HG03064 (cell line): Measurements from ENCODE around the gene PHF14.

Source experiments
- ATAC-seq: cut with Tn5 transposase; IDR thresholded peaks from one replicate; pipeline ENCODE4 v1.9.1; 2021; ENCODE audit warnings: low read depth; ENCODE audit not compliant: unreplicated experiment

The PHF14 gene

DNA sequence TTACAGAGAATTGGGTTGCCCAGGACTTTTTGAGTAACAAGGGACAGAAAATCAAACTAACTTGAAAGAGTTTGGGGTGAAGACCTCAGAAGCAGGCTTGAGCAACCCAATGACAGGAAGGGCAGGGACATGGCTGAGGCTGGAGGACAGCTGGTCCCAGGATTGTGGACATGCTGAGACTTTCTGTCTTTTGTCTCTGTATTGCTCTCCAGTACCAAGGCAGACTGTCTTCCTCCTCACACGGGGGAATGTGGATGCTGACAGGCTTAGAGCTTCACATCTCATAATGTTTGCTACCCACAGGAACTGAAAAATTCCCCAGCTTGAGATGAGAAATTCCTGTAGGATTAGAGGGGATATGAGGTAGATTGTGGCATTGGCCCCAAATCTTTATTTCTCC lies 229.6 kb downstream of the PHF14 start:
- no peak for ATAC-seq

GRCh38 chr7:11203683-11204082 lies 230.0 kb downstream of the PHF14 start:
- no peak for ATAC-seq

DNA sequence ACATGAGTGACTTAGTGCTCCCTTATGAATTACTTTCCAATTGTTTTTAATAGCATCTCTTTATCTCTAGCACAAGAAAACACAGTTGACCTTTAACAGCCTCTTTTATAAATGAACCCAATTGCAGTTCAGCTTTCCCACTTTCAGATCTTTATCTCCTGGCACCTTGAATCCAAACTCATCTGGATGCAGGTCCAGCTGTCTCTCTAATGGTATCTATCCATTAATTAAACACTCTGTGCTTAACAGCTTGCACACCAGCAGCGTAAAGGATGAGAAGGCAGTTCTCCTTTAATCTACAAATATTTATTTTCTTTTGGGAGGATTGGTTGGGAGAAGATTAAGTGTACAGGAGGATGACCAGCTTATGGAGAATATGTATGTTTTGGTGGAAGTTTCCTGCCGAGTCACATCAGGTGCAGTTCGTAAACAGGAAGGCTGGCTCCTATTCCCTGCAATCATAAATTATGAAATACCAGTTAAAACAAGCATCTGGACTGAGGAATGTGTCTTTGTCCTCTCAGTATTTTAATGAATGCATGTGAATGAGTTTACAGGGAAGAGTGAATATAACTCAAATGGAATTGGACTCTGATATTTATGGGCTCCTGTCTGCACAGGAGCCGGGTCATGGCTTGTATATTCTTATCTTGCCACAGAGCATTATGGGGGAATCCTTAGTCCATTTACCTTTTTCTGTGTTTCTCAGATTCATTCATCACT lies 232.7 kb downstream of the PHF14 start:
- ATAC-seq = no peak

DNA sequence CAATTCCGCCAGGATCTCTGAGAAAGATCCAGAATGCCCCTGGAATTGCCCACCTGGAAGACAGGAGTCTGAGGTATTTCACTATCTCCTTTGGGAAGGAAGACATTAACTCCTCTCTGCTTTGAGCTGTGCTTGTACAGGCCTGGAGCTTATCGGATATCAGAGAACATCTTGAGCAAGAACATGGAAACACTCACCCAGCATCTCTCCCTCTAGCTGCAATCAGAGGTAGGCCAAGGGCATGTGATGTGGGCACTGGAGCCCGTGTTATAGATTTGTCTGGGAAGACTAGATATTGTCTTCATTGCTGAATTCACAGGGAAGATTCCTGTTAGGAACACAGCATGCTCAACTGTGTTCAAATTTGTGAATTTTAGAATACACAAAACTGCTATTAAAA lies 233.9 kb downstream of the PHF14 start:
- no peak for ATAC-seq

DNA sequence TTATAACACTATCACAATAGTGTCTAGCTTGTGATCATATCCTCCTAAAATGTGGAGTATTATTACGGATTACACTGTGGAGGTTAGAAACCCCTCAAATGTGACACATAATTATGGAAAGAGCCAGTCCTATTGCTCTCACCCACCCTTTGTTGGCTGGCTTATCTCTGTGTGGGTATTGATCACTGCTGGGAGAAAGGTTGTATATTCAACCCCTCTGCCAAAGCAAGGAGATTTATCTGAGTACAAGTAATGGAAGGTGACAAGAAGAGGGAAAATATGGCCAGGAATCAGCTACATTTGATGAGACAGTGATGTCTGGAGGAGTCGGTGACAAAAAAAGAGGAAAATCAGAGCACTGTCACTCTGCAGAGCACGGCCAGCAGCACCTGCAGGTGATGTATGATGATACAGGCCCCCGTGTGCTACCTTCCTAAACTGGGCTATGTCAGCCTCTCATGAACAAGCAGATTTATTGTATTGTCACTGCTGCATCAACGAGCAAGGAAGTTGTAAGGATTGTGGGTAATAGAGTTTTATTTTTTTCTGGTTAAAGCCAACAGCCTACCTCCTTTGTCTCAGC lies 235.3 kb downstream of the PHF14 start:
- ATAC-seq = no peak

DNA sequence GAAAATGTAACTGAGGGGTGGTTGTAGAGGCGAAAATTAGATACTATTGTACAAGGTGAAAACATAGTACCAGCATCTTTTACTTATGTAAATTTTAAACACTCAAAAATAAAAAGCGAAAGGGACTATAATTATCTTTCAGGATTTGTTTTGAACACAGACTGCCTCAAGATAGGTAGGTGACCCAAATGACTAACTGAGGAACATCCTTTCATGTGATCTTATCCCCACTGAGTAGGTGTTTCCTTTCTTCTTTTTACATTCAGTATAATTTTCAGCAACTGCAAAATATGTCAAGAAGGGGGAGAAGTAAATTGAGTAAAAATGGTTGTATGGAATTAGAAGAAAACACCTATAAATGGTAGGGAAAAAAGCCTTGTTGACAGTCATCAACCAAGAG lies 236.7 kb downstream of the PHF14 start:
- ATAC-seq = no peak

DNA sequence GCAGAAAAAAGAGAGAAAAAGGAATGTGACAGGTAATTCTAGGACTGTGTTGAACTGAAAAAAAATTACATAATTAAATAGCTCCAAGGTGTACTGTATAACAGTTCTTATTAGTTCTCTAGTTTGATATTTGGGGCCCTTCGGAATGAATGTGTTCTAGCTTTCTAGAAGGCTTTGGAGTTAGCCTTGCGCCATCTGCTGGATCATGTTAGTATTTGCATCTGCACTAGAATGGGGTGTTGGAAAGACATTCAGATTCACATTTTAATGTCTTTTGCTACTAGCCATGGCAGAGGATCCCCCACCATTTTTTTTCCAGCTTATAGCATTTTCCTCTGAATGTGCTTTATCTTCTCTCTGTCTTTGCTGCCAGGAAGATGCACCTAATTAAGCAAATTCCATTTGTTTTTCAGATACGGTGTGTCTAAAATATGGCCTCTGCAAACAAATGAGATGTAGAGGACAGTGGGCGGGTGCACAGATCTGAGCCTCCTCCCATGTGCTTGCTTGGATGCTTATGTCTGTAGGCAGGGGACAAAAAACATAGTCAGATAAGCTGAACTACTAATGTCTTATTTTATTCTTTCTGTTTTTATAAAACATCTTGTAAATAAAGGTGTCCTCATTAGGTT lies 238.5 kb downstream of the PHF14 start:
- ATAC-seq = peak; percentile 84

- ATAC-seq = no peak
These were observed 239.1 kb downstream of the PHF14 start for GRCh38 chr7:11212816-11213215.

DNA sequence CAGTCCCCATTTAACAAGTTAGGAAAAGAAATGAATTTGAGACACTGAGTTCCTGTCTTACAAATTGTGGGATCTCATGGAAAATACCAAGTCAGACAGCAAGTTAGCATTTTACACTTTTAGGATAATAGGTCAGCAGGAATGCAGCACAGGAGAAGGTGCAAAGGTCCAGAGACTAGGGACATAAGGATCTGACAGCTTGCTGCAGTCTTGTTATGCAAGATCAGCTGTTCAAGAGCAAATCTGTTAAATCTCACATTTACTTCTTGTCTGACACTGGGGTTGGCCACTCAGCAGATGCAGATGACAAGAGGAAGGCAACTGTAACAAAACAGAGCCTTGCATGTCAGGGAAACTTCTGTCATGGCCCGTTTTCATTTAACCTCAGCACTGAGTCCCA lies 239.6 kb downstream of the PHF14 start:
- no peak for ATAC-seq

- no peak for ATAC-seq
These were observed 242.6 kb downstream of the PHF14 start for GRCh38 chr7:11216276-11216675.

DNA sequence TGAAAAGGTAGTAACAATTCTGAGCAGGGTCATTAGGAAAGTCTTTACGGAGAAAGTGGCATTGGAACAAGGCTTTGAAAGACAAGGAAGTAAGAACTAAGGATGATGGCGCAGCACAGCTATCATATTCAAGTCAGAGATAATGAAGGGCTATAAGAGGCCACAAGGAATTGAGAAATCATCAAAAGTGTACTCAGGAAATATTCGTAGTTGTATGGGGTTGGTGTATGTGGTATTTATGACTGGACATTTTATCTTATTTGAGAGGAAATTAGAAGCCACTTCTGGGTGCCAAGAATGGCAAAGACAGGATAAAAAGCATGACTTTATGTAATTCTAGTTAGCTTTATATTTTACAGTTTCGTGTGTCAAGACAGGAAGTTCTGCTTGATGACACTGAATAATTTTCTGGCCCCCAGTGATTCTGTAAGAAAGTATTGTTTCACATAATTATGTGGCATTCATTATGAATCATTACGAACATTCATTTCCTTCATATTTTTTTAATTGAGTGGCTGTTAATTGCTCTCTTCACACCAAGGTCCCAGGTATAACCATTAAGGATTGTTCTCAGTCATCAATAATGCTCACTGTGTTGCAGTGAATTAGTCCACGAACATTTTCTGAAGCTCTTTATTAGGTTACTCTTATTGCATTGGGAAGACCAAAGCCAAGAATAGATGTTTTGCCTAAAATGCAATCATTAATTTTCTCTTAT lies 244.3 kb downstream of the PHF14 start:
- ATAC-seq = no peak
